HS-27A (cell line): Measurements from ENCODE around the gene MEIOC.
"Not testable (repeated sequence)": the region's sequence is repeated elsewhere in the genome, so short reads cannot be mapped to it uniquely, and the experiment has no call there.

Experiments used
- DNase-seq: peaks from one replicate; pipeline ENCODE4 v3.0.0-alpha.2; 2012; ENCODE audit warnings: low read depth, missing footprints

Gene MEIOC

DNA sequence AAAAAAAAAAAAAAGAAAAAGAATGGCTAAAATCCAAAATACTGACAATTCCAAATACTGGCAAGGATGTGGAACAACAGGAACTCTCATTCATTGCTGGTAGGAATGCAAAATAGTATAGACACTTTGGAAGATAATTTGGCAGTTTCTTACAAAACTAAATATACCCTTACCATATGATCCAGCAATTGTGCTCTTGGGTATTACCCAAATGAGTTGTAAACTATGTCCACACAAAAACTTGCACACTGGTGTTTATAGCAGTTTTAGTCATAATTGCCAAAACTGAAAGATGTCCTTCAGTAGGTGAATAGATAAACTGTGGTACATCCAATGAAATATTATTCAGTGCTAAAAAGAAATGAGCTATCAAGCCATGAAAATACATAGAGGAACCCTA, 8.5 kb upstream of the MEIOC start:
- DNase-seq = no peak

GRCh38 chr17:44648963-44649362, 7.3 kb upstream of the MEIOC start:
- DNase-seq = no peak

GRCh38 chr17:44651228-44651627, 5.0 kb upstream of the MEIOC start:
- DNase-seq = no peak

DNA sequence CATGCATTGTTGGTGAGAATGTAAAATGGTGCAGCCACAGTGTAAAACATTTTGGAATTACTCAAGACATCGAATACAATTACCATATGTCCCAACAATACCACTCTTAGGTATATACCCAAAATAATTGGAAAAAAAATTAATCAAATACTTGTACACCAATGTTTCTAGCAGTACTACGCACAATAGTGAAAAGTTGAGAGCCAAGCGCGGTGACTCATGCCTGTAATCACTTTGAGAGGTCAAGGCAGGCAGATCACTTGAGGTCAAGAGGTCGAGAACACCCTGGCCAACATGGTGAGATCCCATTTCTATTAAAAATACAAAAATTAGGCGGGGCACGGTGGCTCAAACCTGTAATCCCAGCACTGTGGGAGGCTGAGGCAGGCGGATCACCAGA, 3.5 kb upstream of the MEIOC start:
- no peak for DNase-seq

DNA sequence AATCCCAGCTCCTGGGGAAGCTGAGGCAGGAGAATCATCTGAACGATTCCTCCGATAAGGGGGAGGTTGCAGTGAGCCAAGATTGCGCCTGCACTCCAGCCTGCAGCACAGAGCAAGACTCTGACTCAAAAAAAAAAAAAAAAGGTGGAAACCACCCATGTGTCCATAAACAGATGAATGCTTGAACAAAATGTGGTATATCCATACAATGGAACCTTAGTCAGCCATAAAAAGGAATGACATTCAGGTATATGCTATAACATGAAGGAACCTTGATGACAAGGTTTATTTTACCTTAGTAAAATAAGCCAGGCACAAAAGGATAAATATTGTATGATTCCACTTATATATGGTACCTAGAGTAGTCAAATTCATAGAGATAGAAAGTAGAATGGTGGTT, 2.9 kb upstream of the MEIOC start:
- no peak for DNase-seq

GRCh38 chr17:44653954-44654353, 2.3 kb upstream of the MEIOC start:
- DNase-seq = no peak

GRCh38 chr17:44661835-44662234, 5.6 kb downstream of the MEIOC start:
- no peak for DNase-seq

GRCh38 chr17:44663095-44663494, 6.8 kb downstream of the MEIOC start:
- DNase-seq = no peak

- no peak for DNase-seq
Observed at GRCh38 chr17:44664867-44665266, 8.6 kb downstream of the MEIOC start.

DNA sequence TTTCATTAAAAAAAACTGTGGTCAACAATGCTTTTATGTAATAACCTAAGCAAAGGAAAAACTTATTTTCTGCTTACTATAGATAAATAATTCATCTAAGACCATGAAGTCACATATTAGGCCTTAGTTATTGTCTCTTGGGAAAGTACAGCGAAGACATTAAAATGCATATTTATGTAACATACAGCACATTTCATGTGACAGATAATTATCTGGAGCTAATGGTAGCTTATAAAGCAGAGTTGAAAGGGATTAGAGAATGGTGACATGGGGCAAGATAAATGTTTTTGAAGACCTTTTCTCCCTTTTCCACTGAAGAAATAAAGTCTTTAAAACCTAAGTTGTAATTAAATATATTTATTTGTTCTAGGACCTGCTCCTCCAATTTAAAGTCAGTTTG, 9.7 kb downstream of the MEIOC start:
- no peak for DNase-seq

- DNase-seq = no peak
Observed at GRCh38 chr17:44672479-44673093, 16.3 kb downstream of the MEIOC start.

DNA sequence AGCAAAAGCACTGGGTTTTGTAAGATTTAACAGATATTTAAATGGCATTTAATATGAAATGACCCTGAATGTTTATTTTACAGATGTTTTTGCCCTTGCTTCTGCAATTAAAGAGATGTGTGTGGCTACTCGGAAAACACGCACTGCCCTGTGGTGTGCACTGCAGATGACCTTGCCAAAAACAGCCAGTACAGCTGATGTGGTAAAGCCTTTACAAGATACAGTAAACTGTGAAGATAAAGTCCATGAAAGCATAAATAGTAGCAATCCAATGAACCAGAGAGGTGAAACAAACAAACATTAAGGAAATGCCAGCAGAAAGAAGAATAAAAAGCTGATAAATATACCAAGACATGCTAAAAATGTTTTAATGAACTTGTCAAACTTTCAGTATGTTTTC, 17.6 kb downstream of the MEIOC start:
- no peak for DNase-seq

GRCh38 chr17:44677136-44677535, 20.9 kb downstream of the MEIOC start:
- DNase-seq = no peak

DNA sequence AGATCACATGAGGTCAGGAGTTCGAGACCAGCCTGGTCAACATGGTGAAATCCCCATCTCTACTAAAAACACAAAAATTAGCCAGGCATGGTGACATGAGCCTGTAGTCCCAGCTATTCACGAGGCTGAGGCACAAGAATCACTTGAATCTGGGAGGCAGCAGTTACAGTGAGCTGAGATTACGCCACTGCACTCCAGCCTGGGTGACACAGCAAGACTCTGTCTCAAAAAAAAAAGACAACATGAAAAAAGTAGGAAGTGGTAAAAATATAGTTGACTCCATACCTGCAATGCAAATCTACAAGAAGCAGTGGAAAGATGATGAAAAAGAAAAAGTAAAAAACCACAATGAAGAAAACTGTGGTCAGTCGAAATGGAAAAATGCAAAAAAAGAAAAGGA, 27.0 kb downstream of the MEIOC start:
- DNase-seq = not testable (repeated sequence)

GRCh38 chr17:44687756-44688155, 31.5 kb downstream of the MEIOC start:
- DNase-seq = no peak

DNA sequence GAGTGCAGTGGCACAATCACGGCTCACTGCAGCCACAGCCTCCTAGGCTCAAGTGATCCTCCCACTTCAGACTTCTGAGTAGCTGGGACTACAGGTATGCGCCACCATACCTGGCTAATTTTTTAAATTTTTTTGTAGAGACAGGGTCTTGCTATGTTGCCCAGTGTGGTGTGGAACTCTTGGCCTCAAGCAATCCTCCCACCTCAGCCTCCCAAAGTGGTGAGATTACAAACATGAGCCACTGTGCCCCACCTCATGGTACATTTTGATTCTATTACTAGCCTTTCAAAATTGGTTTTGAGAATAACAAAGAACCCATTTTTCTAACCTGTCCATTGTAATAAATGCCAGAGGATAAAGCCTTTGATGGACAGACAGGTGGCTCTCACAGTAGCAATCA, 31.9 kb downstream of the MEIOC start:
- no peak for DNase-seq

GRCh38 chr17:44688675-44689476, 32.6 kb downstream of the MEIOC start:
- no peak for DNase-seq

- DNase-seq = peak; percentile 66
Observed at GRCh38 chr17:44689477-44690217, 33.4 kb downstream of the MEIOC start, which contains the start of gene CCDC43. Gene CCDC43, minus strand, starts transcription at chr17:44689776. Its CDS starts 23 bp downstream, at chr17:44689753.

DNA sequence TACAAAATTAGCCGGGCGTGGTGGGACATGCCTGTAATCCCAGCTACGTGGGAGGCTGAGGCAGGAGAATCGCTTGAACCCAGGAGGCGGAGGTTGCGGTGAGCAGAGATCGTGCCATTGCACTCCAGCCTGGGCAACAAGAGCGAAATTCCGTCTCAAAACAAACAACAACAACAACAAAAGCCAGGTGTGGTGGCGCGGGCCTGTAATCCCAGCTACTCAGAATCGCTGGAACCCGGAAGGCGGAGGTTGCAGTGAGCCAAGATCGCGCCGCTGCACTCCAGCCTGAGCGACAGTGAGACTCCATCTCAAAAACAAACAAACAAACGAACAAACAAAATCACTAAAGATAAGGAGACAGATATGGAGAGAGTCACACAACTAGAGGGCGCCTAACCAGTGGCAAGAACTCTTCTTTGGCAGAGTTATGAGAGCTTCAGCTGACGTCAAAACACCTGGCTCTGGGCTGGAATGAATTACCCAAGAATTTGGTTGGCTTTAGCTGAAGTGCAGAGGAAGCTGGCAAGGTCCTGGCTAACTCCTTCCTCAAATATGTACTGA, 34.6 kb downstream of the MEIOC start:
- DNase-seq = not testable (repeated sequence)

DNA sequence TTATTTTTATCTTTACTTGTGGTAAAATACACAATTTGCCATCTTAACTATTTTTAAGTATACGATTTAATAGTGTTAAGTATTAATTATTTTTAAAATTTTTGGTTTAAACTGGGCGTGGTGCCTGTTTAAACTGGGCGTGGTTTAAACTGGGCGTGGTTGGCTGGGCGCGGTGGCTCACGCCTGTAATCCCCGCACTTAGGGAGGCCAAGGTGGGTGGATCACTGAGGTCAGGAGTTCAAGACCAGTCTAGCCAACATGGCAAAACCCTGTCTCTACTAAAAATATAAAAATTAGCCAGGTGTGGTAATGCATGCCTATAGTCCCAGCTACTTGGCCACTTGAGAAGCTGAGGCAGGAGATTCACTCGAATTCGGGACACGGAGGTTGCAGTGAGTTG, 37.3 kb downstream of the MEIOC start:
- no peak for DNase-seq

GRCh38 chr17:44700288-44700687, 44.0 kb downstream of the MEIOC start:
- not testable (repeated sequence) for DNase-seq

DNA sequence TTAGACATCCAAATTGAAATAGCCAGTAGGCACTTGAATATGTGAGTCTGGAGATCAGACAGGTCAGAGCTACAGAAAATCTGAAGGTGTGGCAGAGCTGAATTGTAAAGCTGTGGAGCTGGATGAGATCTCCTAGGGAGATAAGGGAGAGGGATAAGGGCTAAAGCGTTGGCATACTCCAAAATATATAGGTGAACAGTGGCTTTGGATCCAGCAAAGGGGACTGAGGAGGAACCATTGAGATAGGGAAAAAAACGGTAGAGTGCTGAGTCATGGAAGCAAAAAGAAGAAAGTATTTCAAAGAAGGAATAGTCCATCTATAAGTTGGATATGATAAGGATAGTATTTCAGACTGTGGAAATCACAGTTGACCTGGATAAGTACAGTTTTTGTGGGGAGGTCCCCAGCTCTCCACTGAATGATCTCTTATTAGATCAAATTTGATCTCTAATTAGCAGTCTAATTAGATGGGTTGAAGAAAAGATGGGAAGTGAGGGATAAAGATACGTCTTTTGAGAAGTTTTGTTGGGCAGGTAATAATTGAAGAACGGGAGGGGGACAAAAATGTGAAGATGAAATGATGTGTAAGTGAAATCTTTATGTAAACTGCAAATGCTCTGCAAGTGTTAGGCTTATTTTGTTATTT, 51.6 kb downstream of the MEIOC start:
- no peak for DNase-seq
